Thyroid gland (tissue), 4 donors: Measurements from ENCODE around the gene SIAH1.

Source experiments
- POLR2A ChIP-seq, 2 donors: fragments of 450-650 bp; IDR thresholded peaks; one replicate each; pipeline ENCODE4 v1.6.1; 2017; ENCODE audit warnings: antibody characterized with exemption in 2 of 2, mild to moderate bottlenecking in 2 of 2, moderate library complexity in 1 of 2
- TF ChIP-seq, protein P1 (sequence below), 6 experiments: fragments of 200-600 bp in 3 of 6; fragments of 450-650 bp in 3 of 6; sonication (generic) in 3 of 6; IDR thresholded peaks; one replicate each; pipeline ENCODE4 v1.5.1; 2016 to 2019; ENCODE audit warnings: antibody characterized with exemption in 6 of 6, mild to moderate bottlenecking in 2 of 6, inconsistent platforms in 1 of 6, moderate library complexity in 1 of 6

- TF ChIP-seq, protein P1, sequence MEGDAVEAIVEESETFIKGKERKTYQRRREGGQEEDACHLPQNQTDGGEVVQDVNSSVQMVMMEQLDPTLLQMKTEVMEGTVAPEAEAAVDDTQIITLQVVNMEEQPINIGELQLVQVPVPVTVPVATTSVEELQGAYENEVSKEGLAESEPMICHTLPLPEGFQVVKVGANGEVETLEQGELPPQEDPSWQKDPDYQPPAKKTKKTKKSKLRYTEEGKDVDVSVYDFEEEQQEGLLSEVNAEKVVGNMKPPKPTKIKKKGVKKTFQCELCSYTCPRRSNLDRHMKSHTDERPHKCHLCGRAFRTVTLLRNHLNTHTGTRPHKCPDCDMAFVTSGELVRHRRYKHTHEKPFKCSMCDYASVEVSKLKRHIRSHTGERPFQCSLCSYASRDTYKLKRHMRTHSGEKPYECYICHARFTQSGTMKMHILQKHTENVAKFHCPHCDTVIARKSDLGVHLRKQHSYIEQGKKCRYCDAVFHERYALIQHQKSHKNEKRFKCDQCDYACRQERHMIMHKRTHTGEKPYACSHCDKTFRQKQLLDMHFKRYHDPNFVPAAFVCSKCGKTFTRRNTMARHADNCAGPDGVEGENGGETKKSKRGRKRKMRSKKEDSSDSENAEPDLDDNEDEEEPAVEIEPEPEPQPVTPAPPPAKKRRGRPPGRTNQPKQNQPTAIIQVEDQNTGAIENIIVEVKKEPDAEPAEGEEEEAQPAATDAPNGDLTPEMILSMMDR (IDR thresholded peaks at IDR 0.05) = no peak
- no peak for TF ChIP-seq POLR2A (IDR thresholded peaks at IDR 0.05)
These were observed 67.4 kb downstream of the SIAH1 start for GRCh38 chr16:48317614-48318315.
